ENCODE results near the gene TNS1.

TNS1 gene

GRCh38 chr2:217751192-217751591 lies 251.6 kb downstream of the TNS1 start:
- DNase-seq (ENCODE audit: low spot score) (no peak), FAIRE-seq (no peak)

Measured in urothelium cell line (cell line).